ENCODE measurements around the gene ADK. TPM values are rescaled to one million over a fixed set of nuclear protein-coding genes. Genes with fewer than 3 reads are reported as not detected.

ADK gene
- total RNA-seq, 6 experiments from 2014 or later = 54.2 to 92.5 (median 63.5) TPM

DNA sequence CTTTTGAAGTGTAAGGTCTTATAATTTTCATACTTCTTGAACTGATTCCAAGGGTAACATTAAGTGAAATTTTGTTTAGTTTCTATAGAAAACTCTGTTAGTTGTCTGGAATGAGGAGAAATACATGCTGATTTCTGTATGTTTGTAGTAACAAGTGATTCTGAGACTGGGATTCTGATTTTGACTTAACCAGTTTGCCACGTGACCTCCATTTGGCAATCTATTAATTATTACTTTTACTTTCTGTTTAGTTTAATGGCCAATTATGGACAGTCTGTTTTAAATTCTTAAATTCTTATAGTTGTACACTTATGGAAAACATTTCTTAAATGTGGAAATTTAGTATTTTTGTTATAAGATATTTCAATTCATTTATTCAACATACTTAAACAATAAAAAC is 163.1 kb downstream of the ADK start:
- Histone ChIP-seq H3K27me3 (no peaks in the 10 kb centered on the region), H3K4me3 (peak overlapping the region in 2 of 3 donors; percentile 2 to 13), H3K4me1 (peaks cover 0 to 8% (median 2%) of the 10 kb centered on the region in 4 donors), H3K9me3 (no peaks in the 10 kb centered on the region), H3K27ac (no peak overlapping the region), H3K36me3 (no peaks in the 10 kb centered on the region)
- intact Hi-C loops (cut with DNase I) = no loop called here
- WGBS (ENCODE audit: insufficient coverage, low coverage, low lambda C conversion rate, missing lambda C conversion rate) = 5% methylated on average over 1 of the region's 1 CpG
- ATAC-seq (peak; percentile 44 to 76 (median 58)), DNase-seq (no peak)
- no peak for TF ChIP-seq POLR2A (IDR thresholded peaks at IDR 0.05)

GRCh38 chr10:74320026-74320425 is 169.0 kb downstream of the ADK start:
- intact Hi-C loops (cut with DNase I) = no loop called here
- no peak overlapping the region for H3K27ac ChIP-seq
- DNase-seq (no peak), ATAC-seq (no peak)
- no peaks in the 10 kb centered on the region for H3K9me3 ChIP-seq
- 85% methylated on average over 1 of the region's 1 CpG for WGBS (ENCODE audit: insufficient coverage, low coverage, low lambda C conversion rate, missing lambda C conversion rate)
- TF ChIP-seq CTCF (IDR thresholded peaks at IDR 0.05) (no peak), POLR2A (IDR thresholded peaks at IDR 0.05) (no peak)
- no peaks in the 10 kb centered on the region for H3K36me3 ChIP-seq
- H3K27me3 ChIP-seq = no peaks in the 10 kb centered on the region
- H3K4me1 ChIP-seq = peaks cover 0 to 3% (median 0%) of the 10 kb centered on the region in 4 donors
- no peak overlapping the region for H3K4me3 ChIP-seq

DNA sequence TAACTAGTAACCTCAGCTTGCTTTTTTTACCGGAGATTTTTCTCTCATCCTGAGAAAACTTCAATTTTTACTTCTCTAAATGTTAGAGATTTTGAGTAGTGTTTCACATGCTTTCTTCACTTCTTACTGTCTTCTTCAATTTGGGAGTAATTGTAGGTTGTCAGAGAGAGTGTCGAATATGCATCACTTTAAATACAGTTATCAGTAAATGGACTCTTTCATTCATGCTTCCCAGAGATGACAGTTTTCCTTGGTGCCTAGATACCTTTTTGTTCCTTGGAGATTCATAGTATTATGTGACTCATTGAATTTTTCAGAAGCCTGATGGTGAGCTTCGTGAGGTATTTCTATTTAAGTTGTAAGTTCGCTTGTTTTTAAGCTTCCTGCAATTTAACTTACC is 169.7 kb downstream of the ADK start:
- intact Hi-C loops (cut with DNase I) = no loop called here
- no peak for TF ChIP-seq POLR2A (IDR thresholded peaks at IDR 0.05)
- no peak for TF ChIP-seq CTCF (IDR thresholded peaks at IDR 0.05)
- 93% methylated on average over 4 of the region's 4 CpGs for WGBS (ENCODE audit: insufficient coverage, low coverage, low lambda C conversion rate, missing lambda C conversion rate)

GRCh38 chr10:74322141-74322540 is 171.1 kb downstream of the ADK start:
- intact Hi-C loops (cut with DNase I) = no loop called here
- no peak overlapping the region for H3K4me3 ChIP-seq
- H3K27ac ChIP-seq = no peak overlapping the region
- no peak for DNase-seq
- TF ChIP-seq CTCF (IDR thresholded peaks at IDR 0.05) (no peak), POLR2A (IDR thresholded peaks at IDR 0.05) (no peak)
- H3K36me3 ChIP-seq = no peaks in the 10 kb centered on the region
- H3K9me3 ChIP-seq = no peaks in the 10 kb centered on the region
- no peaks in the 10 kb centered on the region for H3K27me3 ChIP-seq
- WGBS (ENCODE audit: insufficient coverage, low coverage, low lambda C conversion rate, missing lambda C conversion rate) = 72% methylated on average over 4 of the region's 4 CpGs
- no peak for ATAC-seq
- no peaks in the 10 kb centered on the region for H3K4me1 ChIP-seq

More for the DNA sequence above, 169.7 kb downstream of the ADK start:
- H3K27me3 ChIP-seq = no peaks in the 10 kb centered on the region
- H3K4me3 ChIP-seq = no peak overlapping the region
- H3K9me3 ChIP-seq = no peaks in the 10 kb centered on the region
- no peak overlapping the region for H3K27ac ChIP-seq
- DNase-seq (no peak), ATAC-seq (no peak)
- H3K4me1 ChIP-seq = no peaks in the 10 kb centered on the region
- H3K36me3 ChIP-seq = no peaks in the 10 kb centered on the region

DNA sequence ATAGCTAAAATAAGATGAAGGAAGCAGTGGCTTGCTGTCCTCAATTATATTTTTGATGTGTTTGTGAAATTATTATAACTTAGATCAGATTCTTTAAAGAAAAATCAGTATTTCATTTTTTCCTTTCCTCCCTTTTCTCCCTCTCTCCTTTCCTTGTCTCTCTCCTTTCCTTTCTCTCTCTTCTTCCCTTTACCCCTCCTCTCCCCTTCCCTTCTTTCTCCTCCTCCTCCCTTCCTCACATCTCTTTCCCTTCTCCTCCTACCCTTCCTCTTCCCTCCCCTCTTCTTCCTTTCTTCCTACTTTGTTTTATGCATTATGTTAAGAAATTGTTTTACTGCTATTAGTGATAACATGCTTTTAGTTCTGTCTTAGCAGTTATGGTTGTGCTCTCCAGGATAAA is 171.5 kb downstream of the ADK start:
- no peaks in the 10 kb centered on the region for H3K27me3 ChIP-seq
- H3K4me3 ChIP-seq = no peak overlapping the region
- H3K36me3 ChIP-seq = no peaks in the 10 kb centered on the region
- no peaks in the 10 kb centered on the region for H3K4me1 ChIP-seq
- no peak for DNase-seq
- H3K27ac ChIP-seq = no peak overlapping the region
- TF ChIP-seq POLR2A (IDR thresholded peaks at IDR 0.05) (no peak), CTCF (IDR thresholded peaks at IDR 0.05) (no peak)
- no peaks in the 10 kb centered on the region for H3K9me3 ChIP-seq
- ATAC-seq = no peak
- intact Hi-C loops (cut with DNase I) = no loop called here

All from right lobe of liver (tissue), 6 donors.